HG02943 (cell line): ENCODE results near the gene AVPR2.

Source experiments
- ATAC-seq: cut with Tn5 transposase; IDR thresholded peaks from one replicate; pipeline ENCODE4 v1.9.1; 2021; ENCODE audit warnings: mild to moderate bottlenecking, low read depth, moderate library complexity; ENCODE audit not compliant: unreplicated experiment

The AVPR2 gene

DNA sequence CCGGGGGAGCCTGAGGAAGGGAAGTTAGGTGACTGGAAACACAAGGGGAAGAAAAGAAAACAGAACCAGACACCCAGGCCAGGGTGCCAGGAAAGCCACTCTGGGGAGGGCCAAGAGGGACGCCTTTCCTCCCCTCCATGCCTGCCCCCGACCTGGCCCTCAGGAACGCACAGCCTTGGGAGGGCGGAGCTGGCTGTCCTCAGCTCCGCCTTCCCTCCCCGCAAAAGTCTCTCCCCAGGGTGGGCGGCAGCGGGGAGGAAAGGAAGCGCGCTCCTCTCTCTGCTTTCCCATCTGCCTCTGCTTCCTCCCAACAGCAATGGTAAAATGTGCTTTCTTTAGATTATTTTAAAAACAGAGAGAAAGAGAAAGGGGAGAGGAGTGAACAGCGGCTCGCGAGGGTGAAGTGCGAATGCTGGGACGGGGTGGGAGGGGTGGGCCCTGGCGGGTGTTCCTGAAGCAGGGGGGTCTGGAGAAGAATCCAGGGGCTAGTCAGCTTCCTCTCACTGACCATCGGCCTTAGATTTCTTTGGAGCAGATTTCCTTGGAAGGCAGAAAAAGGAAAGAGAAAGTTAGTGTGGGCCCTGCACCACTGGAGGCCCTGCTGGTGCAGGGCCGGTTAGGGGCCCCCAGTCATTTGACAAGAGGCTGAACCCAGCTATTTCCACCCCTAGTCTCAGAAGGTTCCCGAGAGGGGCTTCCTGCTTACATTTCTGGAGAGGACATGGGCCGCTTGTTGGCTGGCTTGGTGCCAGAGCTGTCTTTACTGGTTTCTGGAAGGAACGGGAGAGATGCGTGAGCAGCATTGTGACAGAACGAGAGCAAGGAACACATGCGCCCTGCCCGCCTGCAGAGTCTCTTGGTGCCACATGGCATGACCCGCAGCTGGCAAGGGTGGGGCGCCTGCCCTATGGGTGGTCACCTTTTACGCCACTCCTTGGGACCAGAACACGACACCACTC lies 44.7 kb downstream of the AVPR2 start:
- ATAC-seq: no peak

DNA sequence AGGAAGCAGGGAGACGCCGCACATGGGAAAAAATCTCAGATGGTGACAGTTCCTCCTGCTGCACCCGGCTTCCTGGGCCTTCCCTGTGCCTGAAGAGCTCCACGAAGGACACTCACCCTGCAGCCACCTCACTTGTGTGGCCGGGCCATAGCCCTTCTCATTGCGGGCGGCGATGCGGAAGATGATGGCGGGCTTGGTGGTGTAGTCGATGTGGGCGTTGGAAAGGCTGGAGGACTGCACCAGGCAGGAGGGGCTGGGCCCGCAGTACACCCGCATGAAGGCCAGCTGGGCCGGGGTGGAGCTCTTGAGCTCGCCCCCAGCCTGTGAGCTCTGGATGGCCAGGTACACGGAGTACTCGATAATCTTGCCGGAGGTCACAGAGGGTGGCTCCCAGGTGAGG lies 45.7 kb downstream of the AVPR2 start:
- no peak for ATAC-seq

DNA sequence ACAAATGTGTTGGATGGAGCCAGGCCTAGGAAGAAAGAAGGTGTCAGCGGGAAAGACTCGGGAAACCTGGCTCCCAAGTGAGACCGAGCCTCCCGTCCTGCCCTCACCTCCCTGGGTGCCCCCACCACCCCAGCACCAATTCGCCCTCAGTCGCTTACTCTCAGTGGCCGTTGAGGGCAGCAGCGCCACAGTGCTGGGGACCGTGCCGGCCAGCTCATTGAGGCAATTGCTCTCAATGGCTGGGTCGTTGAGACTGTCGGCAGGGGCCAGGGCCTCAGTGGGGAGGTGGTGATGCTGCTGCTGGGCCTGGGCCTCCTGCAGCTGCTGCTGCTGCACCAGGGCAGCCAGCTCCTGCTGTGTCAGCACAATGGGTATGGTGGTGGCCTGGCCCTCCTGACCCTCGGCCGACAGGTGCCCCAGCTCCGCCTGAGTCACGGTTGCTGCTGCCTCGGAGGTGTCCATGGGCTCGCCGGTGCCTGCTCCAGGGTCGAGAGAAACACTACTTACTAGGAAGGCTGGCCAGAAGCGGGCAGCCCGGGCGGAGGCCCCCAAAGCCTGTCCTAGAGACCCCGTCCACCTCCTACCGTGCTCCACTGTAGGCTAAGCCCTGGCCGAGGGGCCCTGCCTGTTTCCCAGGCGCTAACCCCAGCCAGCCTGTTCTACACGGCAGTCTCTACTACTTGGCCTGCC lies 47.4 kb downstream of the AVPR2 start:
- no peak for ATAC-seq

DNA sequence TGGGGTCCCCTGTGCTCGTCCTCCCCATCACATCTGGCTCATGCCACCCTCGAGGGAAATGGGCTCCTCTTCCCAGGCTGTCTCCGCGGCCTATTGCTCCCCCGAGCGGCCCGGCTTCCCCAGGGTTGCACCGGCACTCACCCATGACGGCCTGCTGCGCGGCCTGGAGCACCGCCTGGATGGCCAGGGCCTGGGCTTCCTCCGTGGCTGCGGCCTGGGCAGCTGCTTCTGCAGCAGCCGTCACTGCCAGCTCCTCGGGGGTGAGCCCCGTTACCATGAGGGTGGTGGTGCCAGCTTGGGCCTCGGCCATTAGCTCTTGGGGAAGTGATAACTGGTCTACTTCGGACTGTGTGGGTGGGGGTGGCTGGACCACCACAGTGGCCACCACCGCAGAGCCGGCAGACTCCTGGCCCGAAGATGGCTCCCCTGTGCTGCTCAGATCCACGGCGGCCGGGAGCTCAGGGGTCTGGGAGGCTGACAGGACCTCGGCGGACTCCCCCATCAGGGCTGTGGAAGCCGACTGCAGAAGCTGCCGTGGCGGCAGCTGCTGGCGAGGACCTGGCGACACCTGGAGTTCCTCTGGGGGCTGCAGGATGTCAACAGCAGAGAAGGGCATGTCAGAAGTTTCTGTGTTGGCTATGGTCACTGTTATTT lies 48.0 kb downstream of the AVPR2 start:
- ATAC-seq: no peak

DNA sequence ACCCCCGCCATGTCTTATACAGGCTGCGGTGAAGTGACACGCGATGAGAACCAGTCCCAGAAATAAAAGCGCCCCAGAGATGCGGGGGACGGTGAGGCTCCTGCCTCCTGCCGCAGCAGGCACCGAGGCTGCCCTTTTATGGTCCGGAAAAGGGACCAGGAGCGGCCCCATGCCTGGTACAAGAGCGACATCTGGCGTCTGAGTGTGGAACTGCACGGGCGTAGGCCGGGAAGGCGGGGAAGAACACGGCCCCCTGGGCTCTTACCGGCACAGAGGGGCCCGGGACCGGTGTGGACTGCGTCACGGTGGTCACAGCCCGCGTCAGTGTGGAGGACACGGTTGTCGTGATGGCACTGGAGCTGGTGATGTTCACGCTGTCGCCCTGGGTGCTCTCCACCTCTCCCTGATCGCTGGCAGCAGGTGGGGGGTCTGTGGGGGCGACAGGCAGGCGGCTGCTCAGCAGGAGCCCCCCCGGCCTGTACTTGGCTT lies 48.9 kb downstream of the AVPR2 start:
- peak; percentile 59 for ATAC-seq

DNA sequence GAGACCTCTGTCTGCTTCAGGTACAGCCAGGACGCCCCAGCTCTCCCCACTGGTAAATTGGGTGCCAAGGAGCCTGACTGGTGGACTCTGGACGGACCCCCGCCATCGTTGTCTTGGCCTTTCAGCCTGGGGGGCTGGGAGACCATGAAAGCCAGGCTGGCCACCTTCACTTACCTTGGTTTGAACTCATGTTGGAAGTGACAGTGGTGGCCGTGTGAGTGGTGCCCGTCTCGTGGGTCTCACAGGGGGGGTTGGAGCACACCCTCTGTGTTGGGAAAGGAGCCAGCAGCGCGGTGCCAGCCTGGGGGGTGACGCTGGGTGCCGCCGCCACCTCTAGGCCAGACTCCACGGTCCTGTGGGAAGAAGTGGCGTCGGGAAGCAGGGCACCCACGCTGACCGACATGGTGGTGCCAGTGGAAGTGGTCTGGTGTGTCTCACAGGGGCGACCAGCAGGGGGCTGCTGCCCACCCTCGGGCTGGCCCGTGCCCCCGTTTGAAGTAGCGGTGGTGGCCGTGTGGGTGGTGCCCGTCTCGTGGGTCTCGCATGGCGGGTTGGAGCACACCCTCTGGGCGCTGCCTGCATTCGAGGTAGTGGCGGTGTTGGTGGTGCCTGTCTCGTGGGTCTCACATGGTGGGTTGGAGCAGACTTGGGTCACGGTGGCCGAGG lies 49.6 kb downstream of the AVPR2 start:
- no peak for ATAC-seq

DNA sequence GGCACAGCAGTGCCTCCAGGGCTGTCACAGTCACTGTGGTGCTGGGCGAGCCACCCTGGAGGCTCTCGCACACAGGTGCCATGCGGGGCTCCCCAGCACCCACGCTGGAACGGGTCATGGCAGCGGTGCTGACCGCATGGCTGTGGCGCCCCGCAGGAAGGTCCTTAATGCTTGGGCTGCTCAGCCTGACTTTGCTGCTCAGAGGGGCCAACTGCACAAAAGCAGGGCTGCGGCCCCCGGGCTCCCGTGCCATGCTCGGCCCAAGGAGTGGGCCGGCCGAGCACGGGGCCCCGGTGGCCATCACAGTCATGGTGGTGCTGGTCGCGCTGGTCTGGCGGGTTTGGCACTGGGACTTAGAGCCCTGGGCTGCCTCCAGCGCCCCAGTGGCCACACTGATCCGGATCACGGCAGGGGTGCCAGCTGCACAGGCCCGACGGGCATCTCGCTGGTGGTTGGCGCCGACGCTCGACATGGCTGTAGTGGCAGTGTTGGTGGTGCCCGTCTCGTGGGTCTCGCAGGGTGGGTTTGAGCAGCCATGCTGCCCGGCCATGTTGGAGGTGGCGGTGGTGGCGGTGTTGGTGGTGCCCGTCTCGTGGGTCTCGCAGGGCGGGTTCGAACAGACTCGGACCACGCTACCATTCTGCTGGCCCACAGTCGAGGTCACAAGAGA lies 50.2 kb downstream of the AVPR2 start:
- no peak for ATAC-seq

DNA sequence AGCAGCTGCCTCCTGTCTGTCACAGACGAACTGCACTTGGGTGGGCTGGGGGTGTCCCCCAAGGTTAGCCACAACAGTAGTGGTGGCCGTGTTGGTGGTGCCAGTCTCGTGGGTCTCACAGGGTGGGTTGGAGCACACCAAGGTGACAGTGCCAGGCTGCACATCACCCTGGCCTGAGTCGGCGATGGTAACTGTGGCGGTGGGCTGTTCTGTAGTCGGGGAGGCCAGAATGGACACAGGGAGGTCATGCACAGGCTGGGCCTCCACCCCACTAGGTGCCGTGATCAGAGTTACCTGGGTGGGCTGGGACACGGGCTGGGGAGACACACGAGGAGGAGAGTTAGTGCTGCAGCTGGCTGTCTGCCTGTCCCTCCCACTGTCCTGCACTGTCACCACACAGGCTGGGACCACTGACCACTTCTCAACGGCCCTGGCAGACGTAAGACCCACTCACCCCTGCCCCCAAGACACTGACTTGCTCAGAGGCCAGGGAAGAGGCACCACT lies 50.8 kb downstream of the AVPR2 start:
- ATAC-seq: no peak

DNA sequence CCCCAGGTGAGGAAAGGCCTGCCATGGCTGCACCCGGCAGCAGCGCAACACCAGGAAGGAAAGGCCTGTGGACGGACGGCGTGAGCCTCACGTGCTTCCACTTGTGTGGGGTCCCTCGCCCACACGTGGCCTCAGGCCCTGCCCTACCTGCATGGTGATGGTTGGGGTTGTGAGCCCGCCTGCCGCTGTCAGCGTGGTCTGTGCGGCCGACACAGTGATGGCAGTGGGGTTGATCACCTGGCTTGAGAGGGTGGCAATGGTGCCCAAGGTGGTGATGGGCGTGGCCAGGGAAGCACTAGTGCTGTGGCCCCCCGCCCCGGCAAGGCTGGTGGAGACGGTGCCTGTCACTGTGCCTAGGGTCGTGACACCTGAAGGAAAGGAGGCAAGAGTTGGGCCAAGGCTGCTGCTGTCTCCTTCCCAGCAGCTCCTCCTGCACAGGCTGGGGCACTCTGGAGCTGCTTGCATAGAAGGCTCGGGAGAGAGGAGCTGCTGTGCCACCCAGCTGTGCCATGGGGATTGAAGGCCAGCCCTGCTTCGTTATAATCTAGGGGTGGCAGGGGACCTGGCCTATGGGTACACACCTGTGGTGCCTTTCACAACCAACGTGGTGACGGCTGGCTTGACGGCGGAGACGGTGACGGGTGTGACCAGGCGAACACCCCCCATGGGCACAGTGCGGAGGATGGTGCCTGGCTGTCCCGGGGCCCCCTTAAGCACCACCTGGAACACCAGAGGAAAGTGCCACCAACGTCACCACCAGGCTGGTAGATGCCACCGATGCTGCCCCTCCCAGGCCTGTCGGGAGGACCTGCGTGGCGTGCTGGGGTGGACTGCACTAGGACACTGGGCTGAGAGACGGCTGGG lies 51.8 kb downstream of the AVPR2 start:
- ATAC-seq: no peak
